ENCODE results near the gene ARID3A. TPM values are rescaled to one million over a fixed set of nuclear protein-coding genes. Genes with fewer than 3 reads are reported as not detected.
"Not testable (repeated sequence)": the region's sequence is repeated elsewhere in the genome, so short reads cannot be mapped to it uniquely, and the experiment has no call there.

Gene ARID3A
- total RNA-seq, 2 experiments from 2014 or later, result 28.5 to 30.6 TPM

- DNase-seq, result peak; percentile 38
- Mint-ChIP-seq H3K36me3 (peaks cover 9% of the 10 kb centered on the region), H3K4me3 (peak overlapping the region; percentile 95), H3K9me3 (no peaks in the 10 kb centered on the region), H3K4me1 (ENCODE audit: low read depth) (peaks cover 46% of the 10 kb centered on the region), H3K27me3 (peaks cover 3% of the 10 kb centered on the region), H3K27ac (peak overlapping the region; percentile 86)
- ChIA-PET CTCF (interaction anchor here (1.2 to 1.4 kb wide), 3 partner anchors 36 to 246 kb away, joined by 5 read pairs; partner anchors contain the start of gene WDR18), POLR2A (interaction anchor here (0.6 to 1.6 kb wide), 5 partner anchors 19 to 83 kb away, joined by 3 to 8 read pairs (median 5); partner anchors contain the start of genes ABCA7 and WDR18)
- intact Hi-C loops (cut with micrococcal nuclease), result loop anchor here (2.0 to 5.0 kb wide), 4 partner anchors 19 to 222 kb away; partner anchors contain the start of genes ABCA7, ATP5F1D and GRIN3B
Measured at GRCh38 chr19:1019980-1020867, 94.4 kb downstream of the ARID3A start.

- ChIA-PET POLR2A (interaction anchor here (0.9 to 1.9 kb wide), 11 partner anchors 9 to 248 kb away, joined by 3 to 9 read pairs (median 5); partner anchors contain the start of genes ABCA7, CIRBP, GPX4 and WDR18), CTCF (interaction anchor here (1.0 to 2.0 kb wide), 5 partner anchors 19 to 246 kb away, joined by 3 to 6 read pairs (median 5); partner anchors contain the start of genes ABCA7 and ARHGAP45)
- peaks cover 3% of the 10 kb centered on the region for H3K27me3 Mint-ChIP-seq
- no peaks in the 10 kb centered on the region for H3K9me3 Mint-ChIP-seq
- H3K4me3 Mint-ChIP-seq, result peak within 1 kb of the TSS; percentile 95
- intact Hi-C loops (cut with micrococcal nuclease), result loop anchor here (1.0 to 5.0 kb wide), 8 partner anchors 20 to 224 kb away; partner anchors contain the start of genes ABCA7, ATP5F1D, GPX4 and GRIN3B
- peak within 1 kb of the TSS; percentile 99 for H3K27ac Mint-ChIP-seq
- H3K36me3 Mint-ChIP-seq, result peaks cover 9% of the 10 kb centered on the region
- H3K4me1 Mint-ChIP-seq (ENCODE audit: low read depth), result peaks cover 43% of the 10 kb centered on the region
- peak; percentile 98 for DNase-seq
Measured at GRCh38 chr19:1020868-1021425, 95.1 kb downstream of the ARID3A start, which contains the start of gene TMEM259. TSS of gene TMEM259 (minus strand) at chr19:1021123. CDS start at chr19:1020996, 127 bp downstream.

- Mint-ChIP-seq H3K4me3 (peak overlapping the region; percentile 26), H3K36me3 (peaks cover 11% of the 10 kb centered on the region), H3K4me1 (ENCODE audit: low read depth) (peaks cover 24% of the 10 kb centered on the region)
- H3K27me3 Mint-ChIP-seq, CTCF ChIA-PET, H3K27ac Mint-ChIP-seq, H3K9me3 Mint-ChIP-seq, DNase-seq, POLR2A ChIA-PET: not testable (repeated sequence)
- intact Hi-C loops (cut with micrococcal nuclease), result loop anchor here (5.0 kb wide), 1 partner anchor 218 kb away; the partner anchor contains the start of gene ATP5F1D
Measured at GRCh38 chr19:1023883-1024188, 98.0 kb downstream of the ARID3A start.

- Mint-ChIP-seq H3K4me1 (ENCODE audit: low read depth) (peaks cover 23% of the 10 kb centered on the region), H3K27ac (peak overlapping the region; percentile 47), H3K36me3 (peaks cover 12% of the 10 kb centered on the region)
- CTCF ChIA-PET, result interaction anchor here (0.6 kb wide), 1 partner anchor 24 kb away, joined by 3 read pairs; no protein-coding TSS in a partner anchor
- intact Hi-C loops (cut with micrococcal nuclease); H3K27me3 Mint-ChIP-seq; H3K9me3 Mint-ChIP-seq; H3K4me3 Mint-ChIP-seq; POLR2A ChIA-PET: not testable (repeated sequence)
- DNase-seq, result peak; percentile 70
Measured at GRCh38 chr19:1025080-1025479, 99.2 kb downstream of the ARID3A start.

Other genes with a start within 250 kb of the ARID3A start
- gene FSTL3, start 249.6 kb upstream of the ARID3A start, total RNA-seq, result 1 to 10 TPM; 5.7 to 6.0 TPM
- gene PRSS57, start 230.6 kb upstream of the ARID3A start, total RNA-seq, result not detected
- under 1 TPM in 1 of 2 experiments, not detected in 1; 0.17 TPM for gene PALM, start 217.1 kb upstream of the ARID3A start, total RNA-seq
- gene MISP, start 174.9 kb upstream of the ARID3A start, total RNA-seq, result not detected
- gene PTBP1, start 128.6 kb upstream of the ARID3A start, total RNA-seq, result 100 to 1,000 TPM; 464 to 465 TPM
- gene PLPPR3, start 104.1 kb upstream of the ARID3A start, total RNA-seq, result not detected
- not detected for gene AZU1, start 98.2 kb upstream of the ARID3A start, total RNA-seq
- not detected for gene PRTN3, start 85.0 kb upstream of the ARID3A start, total RNA-seq
- not detected for gene ELANE, start 73.7 kb upstream of the ARID3A start, total RNA-seq
- gene CFD, start 66.4 kb upstream of the ARID3A start, total RNA-seq, result under 1 TPM; 0.40 to 0.63 TPM
- 10 to 100 TPM; 58.9 to 62.7 TPM for gene MED16, start 32.8 kb upstream of the ARID3A start, total RNA-seq
- not detected for gene RNU6-9, start 32.6 kb upstream of the ARID3A start, total RNA-seq
- 10 to 100 TPM; 80.4 to 81.4 TPM for gene R3HDM4, start 12.8 kb upstream of the ARID3A start, total RNA-seq
- gene KISS1R, start 8.7 kb upstream of the ARID3A start, total RNA-seq, result 10 to 100 TPM in 1 of 2 experiments, 1 to 10 TPM in 1; 9.9 to 10.6 TPM
- gene WDR18, start 58.3 kb downstream of the ARID3A start, total RNA-seq, result 10 to 100 TPM; 73.3 to 75.8 TPM
- not detected for gene GRIN3B, start 74.4 kb downstream of the ARID3A start, total RNA-seq
- gene TMEM259, start 95.1 kb downstream of the ARID3A start, total RNA-seq, result 100 to 1,000 TPM; 107 to 109 TPM
- not detected for gene RNU6-2, start 95.5 kb downstream of the ARID3A start, total RNA-seq
- 100 to 1,000 TPM; 123 to 130 TPM for gene CNN2, start 100.6 kb downstream of the ARID3A start, total RNA-seq
- 10 to 100 TPM; 28.3 to 29.3 TPM for gene ABCA7, start 114.1 kb downstream of the ARID3A start, total RNA-seq
- gene ARHGAP45, start 141.1 kb downstream of the ARID3A start, total RNA-seq, result 100 to 1,000 TPM; 136 to 142 TPM
- 100 to 1,000 TPM; 204 to 207 TPM for gene POLR2E, start 169.3 kb downstream of the ARID3A start, total RNA-seq
- gene GPX4, start 178.0 kb downstream of the ARID3A start, total RNA-seq, result 100 to 1,000 TPM; 274 to 275 TPM
- gene SBNO2, start 248.2 kb downstream of the ARID3A start, total RNA-seq, result 100 to 1,000 TPM in 1 of 2 experiments, 10 to 100 TPM in 1; 96.9 to 110 TPM

All from activated CD4-positive, alpha-beta memory T cell treated with anti-CD3 and anti-CD28 coated beads for 36 hours (primary cell).